Kidney capillary endothelial cell (primary cell): ENCODE measurements around the gene ELAPOR2.
"Not testable (repeated sequence)": the region's sequence is repeated elsewhere in the genome, so short reads cannot be mapped to it uniquely, and the experiment has no call there.

Experiments used
- DNase-seq: peaks from one replicate; pipeline ENCODE4 v3.0.0-alpha.2; 2018; ENCODE audit warnings: low spot score

ELAPOR2 gene

DNA sequence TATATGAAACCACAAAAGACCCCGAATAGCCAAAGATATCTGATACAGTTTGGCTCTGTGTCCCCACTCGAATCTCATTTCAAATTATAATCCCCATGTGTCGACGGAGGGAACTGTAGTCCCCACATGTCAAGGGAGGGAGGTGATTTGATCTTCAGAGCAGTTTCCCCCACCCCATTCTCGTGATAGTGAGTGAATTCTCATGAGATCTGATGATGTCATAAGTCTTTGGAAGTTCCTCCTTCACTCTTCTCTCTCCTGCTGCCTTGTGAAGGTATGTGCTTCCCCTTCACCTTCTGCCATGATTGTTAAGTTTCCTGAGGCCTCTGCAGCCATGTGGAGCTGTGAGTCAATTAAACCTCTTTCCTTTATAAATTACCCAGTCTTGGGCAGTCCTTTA is 13.0 kb downstream of the ELAPOR2 start:
- no peak for DNase-seq

DNA sequence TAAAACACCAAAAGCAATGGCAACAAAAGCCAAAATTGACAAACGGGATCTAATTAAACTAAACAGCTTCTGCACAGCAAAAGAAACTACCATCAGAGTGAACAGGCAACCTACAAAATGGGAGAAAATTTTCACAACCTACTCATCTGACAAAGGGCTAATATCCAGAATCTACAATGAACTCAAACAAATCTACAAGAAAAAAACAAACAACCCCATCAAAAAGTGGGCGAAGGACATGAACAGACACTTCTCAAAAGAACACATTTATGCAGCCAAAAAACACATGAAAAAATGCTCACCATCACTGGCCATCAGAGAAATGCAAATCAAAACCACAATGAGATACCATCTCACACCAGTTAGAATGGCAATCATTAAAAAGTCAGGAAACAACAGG is 14.7 kb downstream of the ELAPOR2 start:
- DNase-seq = not testable (repeated sequence)

DNA sequence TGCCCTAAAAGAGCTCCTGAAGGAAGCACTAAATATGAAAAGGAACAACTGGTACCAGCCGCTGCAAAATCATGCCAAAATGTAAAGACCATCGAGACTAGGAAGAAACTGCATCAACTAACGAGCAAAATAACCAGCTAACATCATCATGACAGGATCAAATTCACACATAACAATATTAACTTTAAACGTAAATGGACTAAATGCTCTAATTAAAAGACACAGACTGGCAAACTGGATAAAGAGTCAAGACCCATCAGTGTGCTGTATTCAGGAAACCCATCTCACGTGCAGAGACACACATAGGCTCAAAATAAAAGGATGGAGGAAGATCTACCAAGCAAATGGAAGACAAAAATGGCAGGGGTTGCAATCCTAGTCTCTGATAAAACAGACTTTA is 17.9 kb downstream of the ELAPOR2 start:
- not testable (repeated sequence) for DNase-seq

GRCh38 chr7:87039691-87040299 is 19.7 kb downstream of the ELAPOR2 start:
- DNase-seq = not testable (repeated sequence)

GRCh38 chr7:87038993-87039690 is 20.3 kb downstream of the ELAPOR2 start:
- no peak for DNase-seq

- DNase-seq = no peak
Measured at GRCh38 chr7:87036985-87037384, 22.5 kb downstream of the ELAPOR2 start.

GRCh38 chr7:87032604-87033339 is 26.7 kb downstream of the ELAPOR2 start:
- no peak for DNase-seq

- DNase-seq = no peak
Measured at GRCh38 chr7:87029078-87029477, 30.4 kb downstream of the ELAPOR2 start.

DNA sequence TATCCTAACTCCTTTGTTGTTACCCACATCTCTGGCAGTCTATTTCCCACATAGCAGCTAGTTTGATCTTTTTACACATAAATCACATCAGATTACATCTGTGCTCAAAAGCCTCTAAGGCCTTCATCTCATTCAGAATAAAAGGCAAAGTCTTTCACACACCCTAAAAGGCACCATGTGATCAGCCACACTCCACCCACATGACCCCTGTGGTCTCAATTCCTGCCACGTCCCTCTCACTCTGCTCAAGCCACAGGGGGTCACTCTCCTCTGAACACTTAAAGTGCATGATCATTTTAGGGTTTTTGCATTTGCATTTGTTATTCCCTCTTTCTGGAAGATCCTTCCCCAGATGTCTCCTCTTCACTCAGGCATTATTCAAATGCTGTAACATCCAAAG is 30.8 kb downstream of the ELAPOR2 start:
- DNase-seq = no peak

DNA sequence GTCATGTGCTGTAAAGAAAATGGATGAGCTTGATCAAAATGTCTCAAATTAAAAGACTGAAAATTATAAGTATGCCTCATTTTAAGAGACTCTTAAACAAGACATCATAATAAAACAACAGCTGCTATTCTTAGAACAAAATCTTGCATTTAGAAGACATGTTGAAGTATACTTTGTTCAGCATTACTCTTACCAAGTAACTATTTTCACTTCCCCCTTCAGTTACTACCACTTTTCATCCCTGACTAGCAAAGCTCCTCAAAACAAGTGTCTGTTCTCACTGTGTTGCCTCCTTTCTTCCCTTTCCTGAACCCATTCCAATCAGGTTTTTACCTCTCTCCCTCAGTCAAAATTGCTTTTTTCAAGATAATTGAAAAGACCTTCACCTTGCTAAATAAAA is 31.6 kb downstream of the ELAPOR2 start:
- no peak for DNase-seq

- no peak for DNase-seq
Measured at GRCh38 chr7:87021285-87021684, 38.2 kb downstream of the ELAPOR2 start.

- DNase-seq = no peak
Measured at GRCh38 chr7:87016606-87017005, 42.8 kb downstream of the ELAPOR2 start.

DNA sequence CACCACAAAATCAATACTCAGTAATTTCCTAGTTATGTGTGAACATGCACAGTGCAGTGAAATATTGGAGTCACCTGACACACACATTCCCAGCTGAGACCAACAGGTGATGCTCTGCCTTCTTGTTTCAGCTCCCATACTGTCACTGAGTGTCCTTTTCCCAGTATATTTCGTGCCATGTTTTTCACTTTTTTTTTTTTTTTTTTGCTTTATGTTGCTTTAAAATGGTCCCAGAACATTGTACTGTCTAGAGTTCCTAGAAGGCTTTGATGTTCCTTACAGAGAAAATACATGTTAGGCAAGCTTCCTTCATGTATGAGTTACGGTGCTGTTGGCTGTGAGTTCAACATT is 45.6 kb downstream of the ELAPOR2 start:
- DNase-seq = no peak

DNA sequence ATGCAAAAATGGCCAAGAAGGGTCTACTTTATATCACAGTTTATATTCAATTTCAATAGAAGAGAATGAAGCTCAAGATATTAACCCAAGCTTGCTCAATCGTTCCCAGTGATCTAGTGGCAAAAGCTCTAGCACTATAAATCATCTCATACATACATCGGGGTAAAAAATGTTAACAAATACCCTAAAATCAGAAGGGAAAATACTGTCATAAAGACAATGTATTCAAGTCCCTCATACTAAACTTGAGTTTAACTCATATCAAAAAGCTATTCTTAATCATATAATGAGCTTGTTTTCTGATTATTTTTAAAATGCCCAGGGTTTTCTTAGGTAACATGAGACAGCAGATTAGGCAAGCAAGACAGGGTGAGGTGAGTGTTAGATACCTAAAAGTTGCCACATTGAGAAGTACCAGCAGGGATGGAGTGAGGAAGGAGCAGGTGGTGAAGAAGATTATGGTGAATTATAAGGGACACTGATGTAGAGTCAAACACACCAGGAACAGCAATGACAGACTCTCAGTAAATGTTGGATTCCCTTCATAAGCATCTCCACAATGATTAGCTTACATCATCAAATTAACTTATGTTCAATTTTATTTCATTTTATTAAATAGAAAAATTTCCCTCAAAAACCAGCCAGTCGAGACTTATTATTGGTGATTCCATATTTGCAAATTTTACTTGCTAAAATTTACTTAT is 46.2 kb downstream of the ELAPOR2 start:
- DNase-seq = no peak
